ENCODE measurements around the gene DTX3L.

Gene DTX3L

DNA sequence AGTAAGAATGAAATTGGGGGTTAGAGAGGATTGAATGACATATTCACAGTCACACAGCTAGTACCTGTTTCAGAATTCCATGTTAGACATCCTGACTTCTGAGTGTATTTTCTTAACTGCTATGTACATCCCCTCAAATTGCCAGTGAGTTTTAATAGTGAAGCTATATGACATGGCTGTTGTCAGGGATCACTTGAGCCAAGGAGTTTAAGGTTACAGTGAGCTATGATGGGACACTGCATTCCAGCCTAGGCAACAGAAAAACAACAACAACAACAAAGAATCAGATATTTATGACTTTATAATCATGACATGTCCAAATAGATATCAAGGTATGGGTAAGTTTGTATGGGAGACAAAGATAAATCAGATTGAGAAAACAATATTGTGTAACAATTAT, 29.9 kb downstream of the DTX3L start:
- Histone ChIP-seq H3K27me3 (ENCODE audit: insufficient read depth, low read length, poor library complexity) (no peaks in the 10 kb centered on the region), H4K5ac (ENCODE audit: low read length) (no peak overlapping the region), H2BK120ac (ENCODE audit: low read depth, low read length) (no peak overlapping the region), H2BK5ac (ENCODE audit: low read length) (no peak overlapping the region), H3K36me3 (ENCODE audit: control insufficient read depth, insufficient read depth, low read length) (no peaks in the 10 kb centered on the region), H3K27ac (ENCODE audit: low read depth, low read length) (no peak overlapping the region), H3K4me1 (ENCODE audit: control insufficient read depth, low read depth, low read length) (no peaks in the 10 kb centered on the region), H3K9ac (ENCODE audit: low read length) (no peak overlapping the region), H3K4me2 (ENCODE audit: low read length) (no peak overlapping the region), H2BK15ac (replicated peaks; ENCODE audit: low read depth) (no peak overlapping the region), H3K4ac (ENCODE audit: low read depth, low read length) (no peak overlapping the region), H3K4me3 (ENCODE audit: low read length) (no peak overlapping the region), H3K56ac (ENCODE audit: low read length) (no peak overlapping the region), H2AK5ac (ENCODE audit: low read length) (no peak overlapping the region), H3K79me1 (ENCODE audit: low read length) (no peaks in the 10 kb centered on the region), H3K79me2 (ENCODE audit: control insufficient read depth, insufficient read depth, low read length) (no peaks in the 10 kb centered on the region), H4K8ac (ENCODE audit: low read depth, low read length) (no peak overlapping the region), H3K18ac (ENCODE audit: low read length) (no peak overlapping the region), H3K23ac (ENCODE audit: low read length) (no peak overlapping the region)
- no peak for DNase-seq

DNA sequence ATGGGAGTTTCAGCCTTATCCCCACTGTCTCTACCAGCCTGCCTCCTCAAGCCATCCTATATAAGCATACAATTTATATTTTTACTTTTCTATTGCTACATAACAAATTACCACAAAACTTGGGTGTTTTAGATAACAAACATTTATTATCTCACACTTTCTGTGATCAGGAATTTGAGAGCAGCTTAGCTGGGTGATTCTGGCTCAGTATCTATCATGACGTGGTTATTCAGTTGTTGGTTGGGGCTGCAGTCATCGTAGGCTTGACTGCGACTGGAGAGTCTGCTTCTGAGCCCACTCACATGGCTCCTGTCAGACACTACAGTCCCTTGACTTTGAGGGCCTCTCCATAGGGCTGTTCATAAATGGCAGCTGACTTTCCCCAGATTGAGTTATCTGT, 34.0 kb downstream of the DTX3L start:
- no CpG with 5 or more reads among the region's 3 CpGs for WGBS (ENCODE audit: extremely low coverage, insufficient coverage, low lambda C conversion rate)
- no peak overlapping the region for H2BK15ac ChIP-seq (replicated peaks; ENCODE audit: low read depth)
- no peak overlapping the region for H2BK5ac ChIP-seq (ENCODE audit: low read length)
- no peak overlapping the region for H2BK120ac ChIP-seq (ENCODE audit: low read depth, low read length)
- no peak overlapping the region for H3K27ac ChIP-seq (ENCODE audit: low read depth, low read length)
- no peak overlapping the region for H4K5ac ChIP-seq (ENCODE audit: low read length)
- no peaks in the 10 kb centered on the region for H3K27me3 ChIP-seq (ENCODE audit: insufficient read depth, low read length, poor library complexity)
- H3K23ac ChIP-seq (ENCODE audit: low read length): no peak overlapping the region
- no peak overlapping the region for H2AK5ac ChIP-seq (ENCODE audit: low read length)
- no peak overlapping the region for H3K56ac ChIP-seq (ENCODE audit: low read length)
- H3K36me3 ChIP-seq (ENCODE audit: control insufficient read depth, insufficient read depth, low read length): no peaks in the 10 kb centered on the region
- H3K79me2 ChIP-seq (ENCODE audit: control insufficient read depth, insufficient read depth, low read length): no peaks in the 10 kb centered on the region
- no peak overlapping the region for H3K18ac ChIP-seq (ENCODE audit: low read length)
- no peak overlapping the region for H4K8ac ChIP-seq (ENCODE audit: low read depth, low read length)
- no peaks in the 10 kb centered on the region for H3K4me1 ChIP-seq (ENCODE audit: control insufficient read depth, low read depth, low read length)
- H3K9ac ChIP-seq (ENCODE audit: low read length): no peak overlapping the region
- no peak for DNase-seq
- H3K4me2 ChIP-seq (ENCODE audit: low read length): no peak overlapping the region
- H3K4me3 ChIP-seq (ENCODE audit: low read length): no peak overlapping the region
- H3K79me1 ChIP-seq (ENCODE audit: low read length): no peaks in the 10 kb centered on the region
- H3K4ac ChIP-seq (ENCODE audit: low read depth, low read length): no peak overlapping the region

DNA sequence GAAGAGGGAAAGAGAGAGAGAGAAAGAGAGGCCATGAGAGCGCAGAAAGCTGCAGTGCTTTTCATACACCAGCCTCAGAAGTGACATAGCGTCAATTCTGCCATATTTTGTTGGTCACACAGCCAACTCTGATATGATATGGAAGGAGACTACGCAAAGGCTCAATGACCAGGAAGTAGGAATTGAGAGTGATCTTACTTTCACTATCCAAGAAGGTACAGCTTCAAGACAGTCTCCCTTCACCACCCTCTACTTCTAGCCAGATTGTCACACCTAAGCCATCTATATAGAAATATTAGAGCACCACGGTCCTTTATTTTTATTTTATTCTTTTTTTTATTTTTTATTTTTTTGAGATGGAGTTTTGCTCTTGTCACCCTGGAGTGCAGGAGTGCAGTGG, 34.4 kb downstream of the DTX3L start:
- H3K18ac ChIP-seq (ENCODE audit: low read length): no peak overlapping the region
- no CpG with 5 or more reads among the region's 4 CpGs for WGBS (ENCODE audit: extremely low coverage, insufficient coverage, low lambda C conversion rate)
- H4K5ac ChIP-seq (ENCODE audit: low read length): no peak overlapping the region
- no peak overlapping the region for H2BK15ac ChIP-seq (replicated peaks; ENCODE audit: low read depth)
- H3K4me1 ChIP-seq (ENCODE audit: control insufficient read depth, low read depth, low read length): no peaks in the 10 kb centered on the region
- H3K27ac ChIP-seq (ENCODE audit: low read depth, low read length): no peak overlapping the region
- DNase-seq: no peak
- H3K56ac ChIP-seq (ENCODE audit: low read length): no peak overlapping the region
- no peak overlapping the region for H3K23ac ChIP-seq (ENCODE audit: low read length)
- no peaks in the 10 kb centered on the region for H3K27me3 ChIP-seq (ENCODE audit: insufficient read depth, low read length, poor library complexity)
- H4K8ac ChIP-seq (ENCODE audit: low read depth, low read length): no peak overlapping the region
- H3K4ac ChIP-seq (ENCODE audit: low read depth, low read length): no peak overlapping the region
- no peak overlapping the region for H3K9ac ChIP-seq (ENCODE audit: low read length)
- no peak overlapping the region for H2BK120ac ChIP-seq (ENCODE audit: low read depth, low read length)
- H3K36me3 ChIP-seq (ENCODE audit: control insufficient read depth, insufficient read depth, low read length): no peaks in the 10 kb centered on the region
- no peaks in the 10 kb centered on the region for H3K79me2 ChIP-seq (ENCODE audit: control insufficient read depth, insufficient read depth, low read length)
- H2BK5ac ChIP-seq (ENCODE audit: low read length): no peak overlapping the region
- no peak overlapping the region for H3K4me3 ChIP-seq (ENCODE audit: low read length)
- H2AK5ac ChIP-seq (ENCODE audit: low read length): no peak overlapping the region
- H3K4me2 ChIP-seq (ENCODE audit: low read length): no peak overlapping the region
- no peaks in the 10 kb centered on the region for H3K79me1 ChIP-seq (ENCODE audit: low read length)

DNA sequence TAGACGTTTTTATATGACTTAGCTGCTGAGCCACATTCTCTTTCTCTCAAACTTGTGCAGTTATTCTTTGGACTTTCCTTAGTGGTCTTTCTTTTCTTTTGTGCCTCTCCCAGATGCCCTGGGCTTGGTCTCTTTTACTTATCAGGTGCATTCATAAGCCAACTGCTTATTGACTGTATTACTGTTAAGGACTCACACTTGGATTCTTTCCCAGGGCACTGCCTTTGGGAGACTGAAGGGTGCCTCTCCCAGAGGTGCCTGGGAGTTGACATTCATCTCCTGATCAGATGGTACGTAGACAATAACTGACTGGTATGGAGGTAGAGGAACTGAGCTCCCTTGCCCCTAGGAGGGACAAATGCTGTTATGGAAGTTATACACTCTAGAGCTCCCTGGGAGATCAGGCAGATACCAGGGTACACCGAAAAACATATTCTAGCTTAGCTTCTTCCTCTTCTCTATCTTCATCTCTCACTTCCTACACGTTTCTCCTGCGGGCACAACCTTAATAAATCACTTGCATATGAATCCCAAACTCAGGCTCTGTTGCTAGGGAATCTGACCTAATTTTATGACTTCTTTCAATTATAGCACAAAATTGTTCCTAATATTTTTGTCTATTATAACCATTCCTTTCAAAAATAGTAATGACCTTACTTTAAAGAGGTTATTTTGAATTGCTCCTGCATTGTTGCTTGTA, 38.0 kb downstream of the DTX3L start:
- Histone ChIP-seq H3K18ac (ENCODE audit: low read length) (no peak overlapping the region), H3K4me3 (ENCODE audit: low read length) (no peak overlapping the region), H3K36me3 (ENCODE audit: control insufficient read depth, insufficient read depth, low read length) (no peaks in the 10 kb centered on the region), H3K4me1 (ENCODE audit: control insufficient read depth, low read depth, low read length) (no peaks in the 10 kb centered on the region), H3K4me2 (ENCODE audit: low read length) (no peak overlapping the region), H3K27me3 (ENCODE audit: insufficient read depth, low read length, poor library complexity) (no peaks in the 10 kb centered on the region), H2BK5ac (ENCODE audit: low read length) (no peak overlapping the region), H3K23ac (ENCODE audit: low read length) (no peak overlapping the region), H2AK5ac (ENCODE audit: low read length) (no peak overlapping the region), H3K27ac (ENCODE audit: low read depth, low read length) (no peak overlapping the region), H2BK120ac (ENCODE audit: low read depth, low read length) (no peak overlapping the region), H3K79me2 (ENCODE audit: control insufficient read depth, insufficient read depth, low read length) (no peaks in the 10 kb centered on the region), H4K8ac (ENCODE audit: low read depth, low read length) (no peak overlapping the region), H3K56ac (ENCODE audit: low read length) (no peak overlapping the region), H3K4ac (ENCODE audit: low read depth, low read length) (no peak overlapping the region), H3K79me1 (ENCODE audit: low read length) (no peaks in the 10 kb centered on the region), H2BK15ac (replicated peaks; ENCODE audit: low read depth) (no peak overlapping the region), H3K9ac (ENCODE audit: low read length) (no peak overlapping the region), H4K5ac (ENCODE audit: low read length) (no peak overlapping the region)
- no peak for DNase-seq
- WGBS (ENCODE audit: extremely low coverage, insufficient coverage, low lambda C conversion rate): no CpG with 5 or more reads among the region's 5 CpGs

DNA sequence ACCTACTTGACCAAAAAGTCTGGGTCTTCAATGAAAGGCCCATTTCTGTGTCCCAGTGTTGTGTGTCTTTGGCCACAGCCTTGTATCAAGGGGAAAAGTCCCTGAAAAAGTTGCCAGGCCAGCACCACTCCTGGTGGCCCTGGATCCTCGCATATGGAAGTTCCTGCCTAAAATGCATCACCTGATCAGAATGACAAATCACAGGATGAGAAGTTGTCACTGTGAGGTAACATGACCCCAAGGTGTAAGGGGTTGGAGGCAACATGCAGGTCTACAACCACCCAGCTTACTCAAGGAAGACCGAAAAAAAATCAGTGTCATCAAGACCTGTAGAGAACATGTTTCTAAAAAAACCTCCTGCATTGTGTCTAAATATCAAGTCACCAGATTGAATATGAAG, 38.9 kb downstream of the DTX3L start:
- no CpG with 5 or more reads among the region's 2 CpGs for WGBS (ENCODE audit: extremely low coverage, insufficient coverage, low lambda C conversion rate)
- Histone ChIP-seq H3K4me3 (ENCODE audit: low read length) (no peak overlapping the region), H3K27me3 (ENCODE audit: insufficient read depth, low read length, poor library complexity) (no peaks in the 10 kb centered on the region), H2BK120ac (ENCODE audit: low read depth, low read length) (no peak overlapping the region), H3K79me1 (ENCODE audit: low read length) (no peaks in the 10 kb centered on the region), H2BK15ac (replicated peaks; ENCODE audit: low read depth) (no peak overlapping the region), H2AK5ac (ENCODE audit: low read length) (no peak overlapping the region), H4K5ac (ENCODE audit: low read length) (no peak overlapping the region), H3K79me2 (ENCODE audit: control insufficient read depth, insufficient read depth, low read length) (no peaks in the 10 kb centered on the region), H2BK5ac (ENCODE audit: low read length) (no peak overlapping the region), H3K56ac (ENCODE audit: low read length) (no peak overlapping the region), H3K23ac (ENCODE audit: low read length) (no peak overlapping the region), H3K18ac (ENCODE audit: low read length) (no peak overlapping the region), H3K4ac (ENCODE audit: low read depth, low read length) (no peak overlapping the region), H3K27ac (ENCODE audit: low read depth, low read length) (no peak overlapping the region), H3K36me3 (ENCODE audit: control insufficient read depth, insufficient read depth, low read length) (no peaks in the 10 kb centered on the region), H3K9ac (ENCODE audit: low read length) (no peak overlapping the region), H3K4me1 (ENCODE audit: control insufficient read depth, low read depth, low read length) (no peaks in the 10 kb centered on the region), H3K4me2 (ENCODE audit: low read length) (no peak overlapping the region), H4K8ac (ENCODE audit: low read depth, low read length) (no peak overlapping the region)
- DNase-seq: no peak

DNA sequence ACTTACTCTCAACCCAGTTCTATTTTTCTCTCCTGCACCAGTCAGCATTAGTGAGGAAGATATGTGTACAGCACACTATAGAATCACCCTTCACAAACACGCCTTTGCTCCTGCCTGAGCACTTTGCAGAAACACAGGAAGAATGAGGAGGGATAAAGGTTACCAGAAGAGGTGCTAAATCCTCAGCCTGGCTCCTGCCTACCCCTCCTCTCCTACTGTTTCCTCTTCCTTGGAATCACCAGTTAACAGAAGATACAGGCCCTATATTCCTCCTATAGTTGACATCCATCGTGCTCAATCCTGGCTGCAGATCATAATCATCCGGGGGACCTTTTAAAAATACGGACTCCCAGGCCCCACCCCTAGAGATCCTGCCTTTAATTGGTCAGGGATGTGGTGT, 42.2 kb downstream of the DTX3L start:
- Histone ChIP-seq H2BK15ac (replicated peaks; ENCODE audit: low read depth) (no peak overlapping the region), H3K4me1 (ENCODE audit: control insufficient read depth, low read depth, low read length) (no peaks in the 10 kb centered on the region), H4K8ac (ENCODE audit: low read depth, low read length) (no peak overlapping the region), H3K79me2 (ENCODE audit: control insufficient read depth, insufficient read depth, low read length) (no peaks in the 10 kb centered on the region), H2BK120ac (ENCODE audit: low read depth, low read length) (no peak overlapping the region), H3K4ac (ENCODE audit: low read depth, low read length) (no peak overlapping the region), H4K5ac (ENCODE audit: low read length) (no peak overlapping the region), H3K79me1 (ENCODE audit: low read length) (no peaks in the 10 kb centered on the region), H2BK5ac (ENCODE audit: low read length) (no peak overlapping the region), H3K56ac (ENCODE audit: low read length) (no peak overlapping the region), H3K36me3 (ENCODE audit: control insufficient read depth, insufficient read depth, low read length) (no peaks in the 10 kb centered on the region), H3K9ac (ENCODE audit: low read length) (no peak overlapping the region), H3K4me3 (ENCODE audit: low read length) (no peak overlapping the region), H3K27me3 (ENCODE audit: insufficient read depth, low read length, poor library complexity) (no peaks in the 10 kb centered on the region), H3K18ac (ENCODE audit: low read length) (no peak overlapping the region), H3K4me2 (ENCODE audit: low read length) (no peak overlapping the region), H3K27ac (ENCODE audit: low read depth, low read length) (no peak overlapping the region), H2AK5ac (ENCODE audit: low read length) (no peak overlapping the region), H3K23ac (ENCODE audit: low read length) (no peak overlapping the region)
- no peak for DNase-seq
- no CpG with 5 or more reads among the region's 4 CpGs for WGBS (ENCODE audit: extremely low coverage, insufficient coverage, low lambda C conversion rate)
